CD14-positive monocyte (primary cell): ENCODE results near the gene SP5. TPM values are rescaled to one million over a fixed set of nuclear protein-coding genes. Genes with fewer than 3 reads are reported as not detected.

Experiments
- DNase-seq, 3 donors: peaks; one replicate each; pipeline ENCODE4 v3.0.0-alpha.2; 2011 to 2022
- H2AFZ ChIP-seq: 2 replicates; pipeline ENCODE4 v1.6.0; 2012; ENCODE audit warnings: mild to moderate bottlenecking, low read depth, low read length, inconsistent platforms; ENCODE audit not compliant: insufficient read depth, poor library complexity, severe bottlenecking
- H3K27ac ChIP-seq, 2 donors: 1 replicate in 1 of 2; 2 replicates in 1 of 2; pipeline ENCODE4 v1.5.1; 2012 to 2013; ENCODE audit warnings: low read length in 2 of 2, control low read depth in 1 of 2, inconsistent platforms in 1 of 2, low read depth in 1 of 2, mild to moderate bottlenecking in 1 of 2
- H3K27me3 ChIP-seq, 2 donors: one replicate each; pipeline versions ENCODE4 v1.6.0 to v1.6.1; 2011 to 2013; ENCODE audit warnings: low read length in 2 of 2; ENCODE audit not compliant: control insufficient read depth in 2 of 2, insufficient read depth in 2 of 2
- H3K36me3 ChIP-seq, 2 donors: replicated peaks in 1 of 2; 1 replicate in 1 of 2; 2 replicates in 1 of 2; pipeline versions ENCODE4 v1.5.1 to v1.6.1; 2012 to 2013; ENCODE audit warnings: low read length in 2 of 2, control low read depth in 1 of 2, inconsistent platforms in 1 of 2, mild to moderate bottlenecking in 1 of 2; ENCODE audit not compliant: insufficient read depth in 2 of 2, control insufficient read depth in 1 of 2
- H3K4me1 ChIP-seq, 2 donors: 1 replicate in 1 of 2; 2 replicates in 1 of 2; pipeline versions ENCODE4 v1.5.1 to v1.6.1; 2012 to 2013; ENCODE audit warnings: low read length in 2 of 2, control low read depth in 1 of 2, inconsistent platforms in 1 of 2, mild to moderate bottlenecking in 1 of 2, moderate library complexity in 1 of 2; ENCODE audit not compliant: insufficient read depth in 2 of 2, control insufficient read depth in 1 of 2
- H3K4me2 ChIP-seq: replicated peaks from 2 replicates; pipeline ENCODE3; 2012; ENCODE audit warnings: low read length, moderate library complexity, mild to moderate bottlenecking; ENCODE audit not compliant: poor library complexity, severe bottlenecking; ENCODE audit errors: extremely low read depth
- H3K4me3 ChIP-seq, 3 experiments: fragments of 200-600 bp in 1 of 3; sonication (generic) in 1 of 3; replicated peaks in 1 of 3; 1 replicate in 2 of 3; 2 replicates in 1 of 3; pipeline ENCODE4 v1.5.1; 2011 to 2013; ENCODE audit warnings: low read length in 3 of 3, mild to moderate bottlenecking in 3 of 3, control low read depth in 2 of 3, low read depth in 2 of 3, inconsistent platforms in 1 of 3, moderate library complexity in 1 of 3
- H3K79me2 ChIP-seq: 2 replicates; pipeline ENCODE4 v1.6.0; 2012; ENCODE audit warnings: mild to moderate bottlenecking, control low read depth, inconsistent platforms, low read length, moderate library complexity; ENCODE audit not compliant: insufficient read depth
- H3K9ac ChIP-seq: 2 replicates; pipeline ENCODE4 v1.6.0; 2017; ENCODE audit warnings: low read length, mild to moderate bottlenecking; ENCODE audit not compliant: insufficient read depth, poor library complexity, severe bottlenecking
- H3K9me3 ChIP-seq, 2 donors: replicated peaks in 1 of 2; 1 replicate in 1 of 2; 2 replicates in 1 of 2; pipeline versions ENCODE4 v1.5.1 to v1.6.1; 2012 to 2013; ENCODE audit warnings: low read length in 2 of 2, control low read depth in 1 of 2; ENCODE audit not compliant: control insufficient read depth in 1 of 2, insufficient read depth in 1 of 2
- H4K20me1 ChIP-seq: 2 replicates; pipeline ENCODE4 v1.6.0; 2012; ENCODE audit warnings: mild to moderate bottlenecking, low read length, control low read depth, moderate library complexity; ENCODE audit not compliant: insufficient read depth
- H3K27ac Mint-ChIP-seq, 7 donors: one replicate each; pipeline ENCODE4 v1.8.0; 2020; ENCODE audit warnings: mild to moderate bottlenecking in 7 of 7, mixed read lengths in 7 of 7, moderate library complexity in 6 of 7, inconsistent platforms in 2 of 7
- H3K27me3 Mint-ChIP-seq, 3 donors: one replicate each; pipeline ENCODE4 v1.8.0; 2021 to 2022; ENCODE audit warnings: low read depth in 3 of 3, mild to moderate bottlenecking in 3 of 3, mixed read lengths in 3 of 3, moderate library complexity in 3 of 3, inconsistent platforms in 1 of 3
- H3K36me3 Mint-ChIP-seq, 2 donors: one replicate each; pipeline ENCODE4 v1.8.0; 2020; ENCODE audit warnings: mixed read lengths in 2 of 2, inconsistent platforms in 1 of 2, mild to moderate bottlenecking in 1 of 2
- H3K4me1 Mint-ChIP-seq: one replicate; pipeline ENCODE4 v1.8.0; 2020; ENCODE audit warnings: mild to moderate bottlenecking, mixed read lengths
- H3K4me3 Mint-ChIP-seq, 2 donors: one replicate each; pipeline ENCODE4 v1.8.0; 2020; ENCODE audit warnings: mild to moderate bottlenecking in 2 of 2, mixed read lengths in 2 of 2, moderate library complexity in 1 of 2
- H3K9me3 Mint-ChIP-seq, 7 donors: one replicate each; pipeline ENCODE4 v1.8.0; 2020 to 2022; ENCODE audit warnings: mixed read lengths in 7 of 7, mild to moderate bottlenecking in 6 of 7, moderate library complexity in 6 of 7, inconsistent platforms in 2 of 7
- CTCF ChIP-seq: fragments of 200-600 bp; IDR thresholded peaks from one replicate; pipeline ENCODE4 v1.8.0; 2022; ENCODE audit warnings: antibody characterized with exemption, mild to moderate bottlenecking
- WGBS: methylation state at CpG from one replicate; pipeline ENCODE4 v1.1.5; 2013; ENCODE audit warnings: missing lambda C conversion rate; ENCODE audit not compliant: insufficient coverage; 5-methylcytosine and 5-hydroxymethylcytosine counted together
- intact Hi-C, 2 donors: fragments of 100-400 bp; cut with micrococcal nuclease; formaldehyde crosslinking; loops; one replicate each; pipeline versions ENCODE4 v1.15.0 to v1.15.1; 2023
- polyA plus RNA-seq, 3 donors: library from polyadenylated mRNA; depleted of rRNA in 1 of 3; unstranded in 2 of 3; stranded (reverse) in 1 of 3; fragments of 300-500 nt in 2 of 3; fragments of >200 nt in 1 of 3; fragmentation: Illumina TruSeq in 2 of 3; gene quantifications; 1 replicate in 2 of 3; 2 replicates in 1 of 3; pipeline ENCODE4 v1.2.3, GENCODE V29; 2012 to 2021

SP5 gene
- polyA plus RNA-seq, 3 donors, result not detected

- peaks cover 32% of the 10 kb centered on the region for H3K4me1 Mint-ChIP-seq
- H3K9me3 Mint-ChIP-seq, result peaks cover 0 to 2% (median 0%) of the 10 kb centered on the region in 7 donors
- Histone ChIP-seq H3K27ac (peak overlapping the region; percentile 21 to 69), H3K4me1 (peaks cover 23 to 26% of the 10 kb centered on the region in 2 donors), H4K20me1 (no peaks in the 10 kb centered on the region), H3K36me3 (no peaks in the 10 kb centered on the region), H2AFZ (peak overlapping the region; percentile 81), H3K4me2 (peak overlapping the region; percentile 67), H3K79me2 (no peaks in the 10 kb centered on the region), H3K9ac (no peak overlapping the region), H3K4me3 (peak overlapping the region; percentile 14 to 67 (median 31)), H3K27me3 (no peaks in the 10 kb centered on the region), H3K9me3 (no peaks in the 10 kb centered on the region)
- peak overlapping the region in 2 of 7 donors; percentile 27 to 64 for H3K27ac Mint-ChIP-seq
- no peak for TF ChIP-seq CTCF
- H3K4me3 Mint-ChIP-seq, result peak overlapping the region; percentile 60 to 82
- no peaks in the 10 kb centered on the region for H3K36me3 Mint-ChIP-seq
- peaks cover 3 to 9% (median 3%) of the 10 kb centered on the region in 3 donors for H3K27me3 Mint-ChIP-seq
- DNase-seq, result no peak
- 75% methylated on average over 3 of the region's 8 CpGs for WGBS
- intact Hi-C loops, result no loop called here
Measured at GRCh38 chr2:170743530-170744239, 28.5 kb downstream of the SP5 start.

GRCh38 chr2:170744248-170745002, 29.3 kb downstream of the SP5 start:
- Mint-ChIP-seq H3K4me1 (peaks cover 32% of the 10 kb centered on the region), H3K27me3 (peaks cover 3 to 12% (median 5%) of the 10 kb centered on the region in 3 donors), H3K27ac (peak overlapping the region; percentile 4 to 64 (median 35)), H3K36me3 (no peaks in the 10 kb centered on the region), H3K9me3 (peaks cover 0 to 2% (median 0%) of the 10 kb centered on the region in 7 donors), H3K4me3 (peak overlapping the region; percentile 60 to 82)
- no peak for TF ChIP-seq CTCF
- Histone ChIP-seq H3K9me3 (no peaks in the 10 kb centered on the region), H3K4me1 (peaks cover 23 to 26% of the 10 kb centered on the region in 2 donors), H3K36me3 (no peaks in the 10 kb centered on the region), H3K4me3 (peak overlapping the region; percentile 14 to 67 (median 31)), H3K9ac (no peak overlapping the region), H3K4me2 (peak overlapping the region; percentile 67), H4K20me1 (no peaks in the 10 kb centered on the region), H3K27ac (peak overlapping the region in 1 of 2 donors; percentile 69), H3K79me2 (no peaks in the 10 kb centered on the region), H3K27me3 (no peaks in the 10 kb centered on the region), H2AFZ (peak overlapping the region; percentile 81)
- intact Hi-C loops, result no loop called here
- peak; percentile 37 to 82 (median 81) for DNase-seq
- 19% methylated on average over 11 of the region's 14 CpGs for WGBS
